HepG2 (cell line): Measurements from ENCODE around the gene ATP6V0A1. TPM values are rescaled to one million over a fixed set of nuclear protein-coding genes. Genes with fewer than 3 reads are reported as not detected.

Source experiments
- AGO2 ChIP-seq: fragments of 200-400 bp; formaldehyde crosslinking; optimal IDR thresholded peaks from 2 replicates; pipeline ENCODE3; 2017; ENCODE audit warnings: mild to moderate bottlenecking, low read depth, low read length, moderate library complexity
- AKAP8 ChIP-seq: sonication (generic); formaldehyde crosslinking; IDR thresholded peaks from 2 replicates; pipeline ENCODE4 v1.5.1; 2020; ENCODE audit warnings: mild to moderate bottlenecking, missing genetic modification reagents
- GTF3A ChIP-seq: sonication (generic); formaldehyde crosslinking; conservative IDR thresholded peaks from 2 replicates; pipeline ENCODE4 v1.4.0; 2020; ENCODE audit warnings: mild to moderate bottlenecking, missing genetic modification reagents
- HOXD1 ChIP-seq: sonication (generic); formaldehyde crosslinking; IDR thresholded peaks from 2 replicates; pipeline ENCODE4 v1.5.0; 2020; ENCODE audit warnings: missing genetic modification reagents
- NCOA1 ChIP-seq: sonication (generic); formaldehyde crosslinking; IDR thresholded peaks from 2 replicates; pipeline ENCODE4 v1.9.0; 2021; ENCODE audit warnings: missing genetic modification reagents
- SAP130 ChIP-seq: IDR thresholded peaks from 2 replicates; pipeline ENCODE4 v1.6.1; 2016; ENCODE audit warnings: low read depth
- ZNF761 ChIP-seq: sonication (generic); formaldehyde crosslinking; conservative IDR thresholded peaks from 2 replicates; pipeline ENCODE4 v1.4.0; 2020; ENCODE audit warnings: mild to moderate bottlenecking, missing genetic modification reagents
- ZNF83 ChIP-seq: sonication (generic); formaldehyde crosslinking; IDR thresholded peaks from 2 replicates; pipeline ENCODE4 v1.4.0; 2020; ENCODE audit warnings: missing genetic modification reagents, mild to moderate bottlenecking, borderline replicate concordance
- polyA plus RNA-seq, 8 experiments: library from polyadenylated mRNA; depleted of rRNA in 3 of 8; stranded (reverse) in 7 of 8; unstranded in 1 of 8; fragments of >200 nt; fragmentation: Illumina TruSeq in 4 of 8; extraction: Trizol in 4 of 8; gene quantifications; 2 replicates each; pipeline versions ENCODE4 v1.2.1 to v1.2.3, GENCODE V29; 2011 to 2016; ENCODE audit warnings: low read depth in 4 of 8, missing spikeins in 1 of 8, mixed read lengths in 1 of 8; ENCODE audit not compliant: insufficient read depth in 1 of 8
- total RNA-seq, 5 experiments: library from RNA; depleted of rRNA; stranded (reverse); fragments of >200 nt; fragmentation: Illumina TruSeq; extraction: Trizol; gene quantifications; 2 replicates each; pipeline ENCODE4 v1.2.3, GENCODE V29; 2016; ENCODE audit warnings: low read depth in 1 of 5
- TF ChIP-seq, protein P1 (sequence below): sonication (generic); formaldehyde crosslinking; IDR thresholded peaks from 2 replicates; pipeline ENCODE4 v1.4.0; 2020; ENCODE audit warnings: missing genetic modification reagents
- TF ChIP-seq, protein P2 (sequence below), 2 experiments: sonication (generic) in 1 of 2; formaldehyde crosslinking in 1 of 2; IDR thresholded peaks; 2 replicates each; pipeline versions ENCODE4 v1.6.1 to v1.9.0; 2014 to 2022; ENCODE audit warnings: antibody characterized with exemption in 1 of 2, borderline replicate concordance in 1 of 2, inconsistent platforms in 1 of 2, low read depth in 1 of 2, missing genetic modification reagents in 1 of 2
- TF ChIP-seq, protein P3 (sequence below): sonication (generic); formaldehyde crosslinking; IDR thresholded peaks from 2 replicates; pipeline ENCODE4 v1.5.0; 2020; ENCODE audit warnings: mild to moderate bottlenecking, missing genetic modification reagents
- TF ChIP-seq, protein P4 (sequence below): sonication (generic); formaldehyde crosslinking; IDR thresholded peaks from 2 replicates; pipeline ENCODE4 v1.9.0; 2021; ENCODE audit warnings: missing genetic modification reagents, mild to moderate bottlenecking, borderline replicate concordance
- TF ChIP-seq, protein P5 (sequence below): sonication (generic); formaldehyde crosslinking; IDR thresholded peaks from 2 replicates; pipeline ENCODE4 v1.5.0; 2020; ENCODE audit warnings: missing genetic modification reagents, mild to moderate bottlenecking, borderline replicate concordance

ATP6V0A1 gene
- total and polyA plus RNA-seq, 2 of the 13 experiments (the other 11 are each of a cell fraction or from before 2014, with no cell fraction given) = 27.9 to 54.1 TPM

DNA sequence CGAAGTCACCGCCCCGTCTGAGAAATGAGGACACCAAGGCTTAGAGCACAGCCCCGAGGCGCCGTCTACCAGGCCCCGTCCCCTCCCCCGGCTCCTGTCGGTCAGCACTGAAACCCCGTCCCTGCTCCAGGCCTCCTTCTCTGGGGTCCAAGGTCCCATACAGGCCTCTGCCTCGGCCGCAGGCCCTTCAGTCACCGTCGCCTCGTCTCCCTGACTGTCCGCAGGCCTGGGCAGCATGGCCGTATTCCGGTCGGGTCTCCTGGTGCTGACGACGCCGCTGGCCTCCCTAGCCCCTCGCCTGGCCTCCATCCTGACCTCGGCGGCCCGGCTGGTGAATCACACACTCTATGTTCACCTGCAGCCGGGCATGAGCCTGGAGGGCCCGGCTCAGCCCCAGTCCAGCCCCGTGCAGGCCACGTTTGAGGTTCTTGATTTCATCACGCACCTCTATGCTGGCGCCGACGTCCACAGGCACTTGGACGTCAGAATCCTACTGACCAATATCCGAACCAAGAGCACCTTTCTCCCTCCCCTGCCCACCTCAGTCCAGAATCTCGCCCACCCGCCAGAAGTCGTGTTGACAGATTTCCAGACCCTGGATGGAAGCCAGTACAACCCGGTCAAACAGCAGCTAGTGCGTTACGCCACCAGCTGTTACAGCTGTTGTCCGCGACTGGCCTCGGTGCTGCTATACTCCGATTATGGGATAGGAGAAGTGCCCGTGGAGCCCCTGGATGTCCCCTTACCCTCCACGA, 103.9 kb downstream of the ATP6V0A1 start (continued):
- TF ChIP-seq, protein P1, sequence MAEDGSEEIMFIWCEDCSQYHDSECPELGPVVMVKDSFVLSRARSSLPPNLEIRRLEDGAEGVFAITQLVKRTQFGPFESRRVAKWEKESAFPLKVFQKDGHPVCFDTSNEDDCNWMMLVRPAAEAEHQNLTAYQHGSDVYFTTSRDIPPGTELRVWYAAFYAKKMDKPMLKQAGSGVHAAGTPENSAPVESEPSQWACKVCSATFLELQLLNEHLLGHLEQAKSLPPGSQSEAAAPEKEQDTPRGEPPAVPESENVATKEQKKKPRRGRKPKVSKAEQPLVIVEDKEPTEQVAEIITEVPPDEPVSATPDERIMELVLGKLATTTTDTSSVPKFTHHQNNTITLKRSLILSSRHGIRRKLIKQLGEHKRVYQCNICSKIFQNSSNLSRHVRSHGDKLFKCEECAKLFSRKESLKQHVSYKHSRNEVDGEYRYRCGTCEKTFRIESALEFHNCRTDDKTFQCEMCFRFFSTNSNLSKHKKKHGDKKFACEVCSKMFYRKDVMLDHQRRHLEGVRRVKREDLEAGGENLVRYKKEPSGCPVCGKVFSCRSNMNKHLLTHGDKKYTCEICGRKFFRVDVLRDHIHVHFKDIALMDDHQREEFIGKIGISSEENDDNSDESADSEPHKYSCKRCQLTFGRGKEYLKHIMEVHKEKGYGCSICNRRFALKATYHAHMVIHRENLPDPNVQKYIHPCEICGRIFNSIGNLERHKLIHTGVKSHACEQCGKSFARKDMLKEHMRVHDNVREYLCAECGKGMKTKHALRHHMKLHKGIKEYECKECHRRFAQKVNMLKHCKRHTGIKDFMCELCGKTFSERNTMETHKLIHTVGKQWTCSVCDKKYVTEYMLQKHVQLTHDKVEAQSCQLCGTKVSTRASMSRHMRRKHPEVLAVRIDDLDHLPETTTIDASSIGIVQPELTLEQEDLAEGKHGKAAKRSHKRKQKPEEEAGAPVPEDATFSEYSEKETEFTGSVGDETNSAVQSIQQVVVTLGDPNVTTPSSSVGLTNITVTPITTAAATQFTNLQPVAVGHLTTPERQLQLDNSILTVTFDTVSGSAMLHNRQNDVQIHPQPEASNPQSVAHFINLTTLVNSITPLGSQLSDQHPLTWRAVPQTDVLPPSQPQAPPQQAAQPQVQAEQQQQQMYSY (CRISPR knock-in tag) = 0 out of 2 replicates have a peak, but pooled peaks have one; percentile 8
- TF ChIP-seq SAP130 (CRISPR knock-in tag) = peak; percentile 47
- TF ChIP-seq HOXD1 = peak; percentile 23; the same call in 1 of the 2 replicates
- TF ChIP-seq, protein P2, sequence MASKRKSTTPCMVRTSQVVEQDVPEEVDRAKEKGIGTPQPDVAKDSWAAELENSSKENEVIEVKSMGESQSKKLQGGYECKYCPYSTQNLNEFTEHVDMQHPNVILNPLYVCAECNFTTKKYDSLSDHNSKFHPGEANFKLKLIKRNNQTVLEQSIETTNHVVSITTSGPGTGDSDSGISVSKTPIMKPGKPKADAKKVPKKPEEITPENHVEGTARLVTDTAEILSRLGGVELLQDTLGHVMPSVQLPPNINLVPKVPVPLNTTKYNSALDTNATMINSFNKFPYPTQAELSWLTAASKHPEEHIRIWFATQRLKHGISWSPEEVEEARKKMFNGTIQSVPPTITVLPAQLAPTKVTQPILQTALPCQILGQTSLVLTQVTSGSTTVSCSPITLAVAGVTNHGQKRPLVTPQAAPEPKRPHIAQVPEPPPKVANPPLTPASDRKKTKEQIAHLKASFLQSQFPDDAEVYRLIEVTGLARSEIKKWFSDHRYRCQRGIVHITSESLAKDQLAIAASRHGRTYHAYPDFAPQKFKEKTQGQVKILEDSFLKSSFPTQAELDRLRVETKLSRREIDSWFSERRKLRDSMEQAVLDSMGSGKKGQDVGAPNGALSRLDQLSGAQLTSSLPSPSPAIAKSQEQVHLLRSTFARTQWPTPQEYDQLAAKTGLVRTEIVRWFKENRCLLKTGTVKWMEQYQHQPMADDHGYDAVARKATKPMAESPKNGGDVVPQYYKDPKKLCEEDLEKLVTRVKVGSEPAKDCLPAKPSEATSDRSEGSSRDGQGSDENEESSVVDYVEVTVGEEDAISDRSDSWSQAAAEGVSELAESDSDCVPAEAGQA (IDR thresholded peaks at IDR 0.05; ENCODE audit: low read depth) = no peak
- TF ChIP-seq, protein P2 (CRISPR knock-in tag; IDR thresholded peaks at IDR 0.05; ENCODE audit: borderline replicate concordance) = 0 out of 2 replicates have a peak, but pooled peaks have one; percentile 5
- TF ChIP-seq, protein P3, sequence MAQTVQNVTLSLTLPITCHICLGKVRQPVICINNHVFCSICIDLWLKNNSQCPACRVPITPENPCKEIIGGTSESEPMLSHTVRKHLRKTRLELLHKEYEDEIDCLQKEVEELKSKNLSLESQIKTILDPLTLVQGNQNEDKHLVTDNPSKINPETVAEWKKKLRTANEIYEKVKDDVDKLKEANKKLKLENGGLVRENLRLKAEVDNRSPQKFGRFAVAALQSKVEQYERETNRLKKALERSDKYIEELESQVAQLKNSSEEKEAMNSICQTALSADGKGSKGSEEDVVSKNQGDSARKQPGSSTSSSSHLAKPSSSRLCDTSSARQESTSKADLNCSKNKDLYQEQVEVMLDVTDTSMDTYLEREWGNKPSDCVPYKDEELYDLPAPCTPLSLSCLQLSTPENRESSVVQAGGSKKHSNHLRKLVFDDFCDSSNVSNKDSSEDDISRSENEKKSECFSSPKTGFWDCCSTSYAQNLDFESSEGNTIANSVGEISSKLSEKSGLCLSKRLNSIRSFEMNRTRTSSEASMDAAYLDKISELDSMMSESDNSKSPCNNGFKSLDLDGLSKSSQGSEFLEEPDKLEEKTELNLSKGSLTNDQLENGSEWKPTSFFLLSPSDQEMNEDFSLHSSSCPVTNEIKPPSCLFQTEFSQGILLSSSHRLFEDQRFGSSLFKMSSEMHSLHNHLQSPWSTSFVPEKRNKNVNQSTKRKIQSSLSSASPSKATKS = 0 out of 2 replicates have a peak, but pooled peaks have one; percentile 78
- no peak for TF ChIP-seq GTF3A
- TF ChIP-seq NCOA1 (CRISPR knock-in tag) = no peak
- TF ChIP-seq, protein P4, sequence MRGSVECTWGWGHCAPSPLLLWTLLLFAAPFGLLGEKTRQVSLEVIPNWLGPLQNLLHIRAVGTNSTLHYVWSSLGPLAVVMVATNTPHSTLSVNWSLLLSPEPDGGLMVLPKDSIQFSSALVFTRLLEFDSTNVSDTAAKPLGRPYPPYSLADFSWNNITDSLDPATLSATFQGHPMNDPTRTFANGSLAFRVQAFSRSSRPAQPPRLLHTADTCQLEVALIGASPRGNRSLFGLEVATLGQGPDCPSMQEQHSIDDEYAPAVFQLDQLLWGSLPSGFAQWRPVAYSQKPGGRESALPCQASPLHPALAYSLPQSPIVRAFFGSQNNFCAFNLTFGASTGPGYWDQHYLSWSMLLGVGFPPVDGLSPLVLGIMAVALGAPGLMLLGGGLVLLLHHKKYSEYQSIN (CRISPR knock-in tag) = 0 out of 2 replicates have a peak, but pooled peaks have one; percentile 74
- peak; percentile 26; the same call in 1 of the 2 replicates for TF ChIP-seq AKAP8 (CRISPR knock-in tag)
- TF ChIP-seq ZNF761 (CRISPR knock-in tag) = peak; percentile 89
- TF ChIP-seq ZNF83 (CRISPR knock-in tag) = no peak
- peak; percentile 97 for TF ChIP-seq AGO2
- TF ChIP-seq, protein P5, sequence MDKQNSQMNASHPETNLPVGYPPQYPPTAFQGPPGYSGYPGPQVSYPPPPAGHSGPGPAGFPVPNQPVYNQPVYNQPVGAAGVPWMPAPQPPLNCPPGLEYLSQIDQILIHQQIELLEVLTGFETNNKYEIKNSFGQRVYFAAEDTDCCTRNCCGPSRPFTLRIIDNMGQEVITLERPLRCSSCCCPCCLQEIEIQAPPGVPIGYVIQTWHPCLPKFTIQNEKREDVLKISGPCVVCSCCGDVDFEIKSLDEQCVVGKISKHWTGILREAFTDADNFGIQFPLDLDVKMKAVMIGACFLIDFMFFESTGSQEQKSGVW (CRISPR knock-in tag) = 0 out of 2 replicates have a peak, but pooled peaks have one; percentile 65
